ENCODE measurements around the gene POGLUT2.

The POGLUT2 gene

DNA sequence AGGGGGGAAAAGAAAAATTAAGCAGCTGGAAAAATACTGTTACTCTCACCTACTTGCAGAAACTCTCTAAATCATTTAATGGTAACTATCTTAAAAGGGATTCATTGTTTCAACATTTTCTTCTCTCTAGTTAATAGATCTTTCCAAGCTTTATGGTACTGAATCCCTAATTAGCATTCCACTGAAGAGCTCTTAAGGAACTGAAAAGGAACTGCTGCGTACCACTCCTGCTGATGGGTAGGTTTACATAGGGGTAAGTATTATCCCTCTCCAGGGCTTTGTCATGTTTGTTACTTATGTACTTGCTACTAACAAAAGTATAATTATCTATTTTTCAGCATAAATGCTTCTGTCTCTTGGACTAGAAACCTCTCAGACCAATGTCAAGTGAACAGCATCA, 37.7 kb downstream of the POGLUT2 start:
- Mint-ChIP-seq H3K9me3 (ENCODE audit: low read depth) (no peaks in the 10 kb centered on the region), H3K27ac (no peak overlapping the region), H3K27me3 (no peaks in the 10 kb centered on the region), H3K36me3 (no peaks in the 10 kb centered on the region), H3K4me3 (no peak overlapping the region), H3K4me1 (ENCODE audit: low read depth) (no peaks in the 10 kb centered on the region)

DNA sequence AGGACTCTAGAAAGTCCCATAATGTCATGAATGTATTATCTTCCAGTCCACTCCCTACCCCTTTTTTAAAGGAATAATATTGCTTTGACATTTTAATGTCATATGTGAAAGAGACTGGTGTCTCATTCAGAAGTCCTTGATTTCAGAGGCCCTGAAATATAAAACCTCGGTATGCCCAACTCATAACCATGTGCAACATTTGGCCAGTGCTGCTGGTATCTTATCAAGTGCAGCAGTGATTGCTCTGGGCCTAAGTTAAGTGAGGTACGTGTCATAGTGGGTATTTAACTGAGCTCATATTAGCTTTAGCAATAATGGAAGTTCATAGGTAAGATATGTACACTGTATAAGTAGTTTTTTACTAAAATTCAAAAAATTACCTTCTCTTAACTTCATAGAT, 39.9 kb downstream of the POGLUT2 start:
- no peaks in the 10 kb centered on the region for H3K9me3 Mint-ChIP-seq (ENCODE audit: low read depth)
- H3K27me3 Mint-ChIP-seq: no peaks in the 10 kb centered on the region

DNA sequence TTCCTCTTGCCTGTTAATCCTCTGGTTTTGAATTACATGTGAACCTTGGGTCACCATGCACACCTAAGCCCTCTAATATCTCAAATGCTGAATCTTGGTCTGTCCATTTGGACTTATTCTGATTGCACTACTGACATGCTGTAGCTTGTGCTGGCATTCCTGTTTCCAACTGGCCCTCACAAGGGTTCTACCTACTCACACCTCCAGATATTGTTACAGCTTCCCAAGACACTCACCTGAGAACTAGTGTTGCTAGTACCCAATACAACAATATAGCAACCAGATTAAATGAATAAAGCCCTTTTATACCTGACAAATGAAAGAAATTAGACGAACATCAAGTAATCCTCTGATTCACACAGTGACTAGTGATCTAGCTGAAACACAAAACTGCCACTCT, 41.8 kb downstream of the POGLUT2 start:
- Mint-ChIP-seq H3K4me3 (no peak overlapping the region), H3K27ac (no peak overlapping the region), H3K36me3 (peaks cover 2% of the 10 kb centered on the region), H3K9me3 (ENCODE audit: low read depth) (no peaks in the 10 kb centered on the region), H3K4me1 (ENCODE audit: low read depth) (no peaks in the 10 kb centered on the region), H3K27me3 (peaks cover 2% of the 10 kb centered on the region)

More for the DNA sequence above, 39.9 kb downstream of the POGLUT2 start:
- Mint-ChIP-seq H3K4me3 (no peak overlapping the region), H3K27ac (no peak overlapping the region), H3K4me1 (ENCODE audit: low read depth) (no peaks in the 10 kb centered on the region), H3K36me3 (no peaks in the 10 kb centered on the region)

DNA sequence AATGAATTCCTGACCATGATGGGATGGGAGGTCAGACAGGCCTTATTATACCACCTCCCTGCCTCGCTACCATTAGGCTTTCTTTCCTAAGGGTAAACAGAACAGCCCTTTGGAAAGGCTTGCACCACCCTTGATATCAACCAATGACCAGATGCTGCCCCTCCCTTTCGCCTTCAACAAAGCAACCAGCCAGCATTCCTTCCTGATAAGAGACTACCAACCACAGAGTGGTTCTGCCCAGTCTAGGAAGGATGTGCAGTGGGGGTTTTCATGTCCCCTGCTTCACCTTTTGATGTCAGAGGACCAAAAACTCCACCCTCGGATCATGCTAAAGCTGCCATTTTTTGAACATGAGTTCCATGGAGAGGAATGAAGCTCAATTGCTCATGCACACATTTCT, 46.9 kb downstream of the POGLUT2 start:
- Mint-ChIP-seq H3K9me3 (ENCODE audit: low read depth) (peaks cover 2% of the 10 kb centered on the region), H3K4me3 (no peak overlapping the region), H3K27ac (no peak overlapping the region), H3K36me3 (peaks cover 14% of the 10 kb centered on the region), H3K4me1 (ENCODE audit: low read depth) (no peaks in the 10 kb centered on the region), H3K27me3 (peaks cover 14% of the 10 kb centered on the region)

DNA sequence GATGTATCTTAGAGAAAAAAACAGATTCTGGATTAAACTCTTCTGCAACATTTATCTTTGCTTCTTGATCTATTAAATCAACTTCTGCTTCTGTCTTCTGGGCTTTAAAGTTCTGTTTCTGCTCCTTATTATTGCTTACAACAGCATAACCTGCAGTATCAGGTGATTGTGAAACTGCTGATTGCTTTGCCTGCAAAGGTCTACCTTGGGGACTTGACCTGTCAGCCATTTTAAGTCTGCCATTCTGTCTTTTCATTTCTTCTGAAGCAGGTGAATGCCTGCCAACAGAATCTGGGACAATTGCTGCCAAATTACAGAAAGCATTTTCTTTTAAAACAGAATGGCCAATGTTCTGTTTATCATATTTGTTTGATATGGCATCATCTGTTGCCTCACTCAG, 56.3 kb downstream of the POGLUT2 start:
- H3K9me3 Mint-ChIP-seq (ENCODE audit: low read depth): peaks cover 16% of the 10 kb centered on the region
- peaks cover 14% of the 10 kb centered on the region for H3K36me3 Mint-ChIP-seq
- H3K27ac Mint-ChIP-seq: no peak overlapping the region
- no peak overlapping the region for H3K4me3 Mint-ChIP-seq
- peaks cover 30% of the 10 kb centered on the region for H3K27me3 Mint-ChIP-seq
- H3K4me1 Mint-ChIP-seq (ENCODE audit: low read depth): no peaks in the 10 kb centered on the region

DNA sequence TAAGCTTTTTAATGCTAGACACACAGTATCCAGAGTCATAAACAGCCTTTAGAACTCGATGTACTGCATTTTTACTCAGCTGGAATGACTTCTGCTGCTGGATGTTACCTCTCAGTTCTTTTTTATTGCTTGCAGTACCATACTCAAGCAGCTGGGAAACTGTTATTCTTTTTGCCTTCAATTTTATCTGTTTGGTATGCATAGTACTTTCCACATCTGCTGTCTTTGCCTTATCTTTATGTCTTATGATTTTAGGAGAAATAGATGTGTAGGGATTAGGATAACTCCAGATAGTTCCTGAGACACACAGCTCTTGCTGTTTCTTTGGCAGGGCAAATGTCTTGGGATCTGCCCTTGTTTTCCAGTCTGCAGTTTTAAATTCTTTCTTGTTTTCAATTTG, 56.7 kb downstream of the POGLUT2 start:
- no peak overlapping the region for H3K27ac Mint-ChIP-seq
- no peak overlapping the region for H3K4me3 Mint-ChIP-seq
- peaks cover 14% of the 10 kb centered on the region for H3K36me3 Mint-ChIP-seq
- H3K4me1 Mint-ChIP-seq (ENCODE audit: low read depth): no peaks in the 10 kb centered on the region
- H3K9me3 Mint-ChIP-seq (ENCODE audit: low read depth): peaks cover 16% of the 10 kb centered on the region
- peaks cover 30% of the 10 kb centered on the region for H3K27me3 Mint-ChIP-seq

Data from activated naive CD8-positive, alpha-beta T cell (primary cell).